SIG-M5 (cell line): Measurements from ENCODE around the gene HP1BP3.
A peak's percentile ranks its signal among the peaks of the same experiment; 100 is the strongest.

Experiments
- DNase-seq: peaks from one replicate; lab custom pipeline; 2025; lab: John Stamatoyannopoulos, UW

The HP1BP3 gene

GRCh38 chr1:20711285-20712214, 75.6 kb downstream of the HP1BP3 start:
- DNase-seq = no peak

- DNase-seq = no peak
These were observed 76.4 kb downstream of the HP1BP3 start for GRCh38 chr1:20710469-20711284.

GRCh38 chr1:20709868-20710267, 77.2 kb downstream of the HP1BP3 start:
- DNase-seq = no peak

GRCh38 chr1:20708891-20709290, 78.2 kb downstream of the HP1BP3 start:
- DNase-seq = no peak

- DNase-seq = no peak
These were observed 79.0 kb downstream of the HP1BP3 start for GRCh38 chr1:20708057-20708456.

- DNase-seq = no peak
These were observed 80.3 kb downstream of the HP1BP3 start for GRCh38 chr1:20706841-20707240.

GRCh38 chr1:20705203-20705755, 81.8 kb downstream of the HP1BP3 start:
- no peak for DNase-seq

- DNase-seq = no peak
These were observed 82.5 kb downstream of the HP1BP3 start for GRCh38 chr1:20704390-20705202.

GRCh38 chr1:20703124-20703756, 83.9 kb downstream of the HP1BP3 start:
- DNase-seq = no peak

GRCh38 chr1:20702416-20702815, 84.7 kb downstream of the HP1BP3 start:
- DNase-seq = no peak

- DNase-seq = no peak
These were observed 85.3 kb downstream of the HP1BP3 start for GRCh38 chr1:20701847-20702246.

- no peak for DNase-seq
These were observed 85.7 kb downstream of the HP1BP3 start for GRCh38 chr1:20701446-20701845.

GRCh38 chr1:20700636-20701215, 86.4 kb downstream of the HP1BP3 start:
- no peak for DNase-seq

GRCh38 chr1:20699558-20699957, 87.5 kb downstream of the HP1BP3 start:
- no peak for DNase-seq

GRCh38 chr1:20698195-20698910, 88.8 kb downstream of the HP1BP3 start:
- DNase-seq = no peak

- no peak for DNase-seq
These were observed 89.5 kb downstream of the HP1BP3 start for GRCh38 chr1:20697563-20697962.

GRCh38 chr1:20696397-20697333, 90.4 kb downstream of the HP1BP3 start:
- peak; percentile 31 for DNase-seq

GRCh38 chr1:20695515-20695914, 91.6 kb downstream of the HP1BP3 start:
- no peak for DNase-seq

GRCh38 chr1:20693623-20694022, 93.5 kb downstream of the HP1BP3 start:
- no peak for DNase-seq
